Globus pallidus (tissue), 1 donor: ENCODE results near the gene TDRD7.
"Not testable (repeated sequence)": the region's sequence is repeated elsewhere in the genome, so short reads cannot be mapped to it uniquely, and the experiment has no call there.

Source experiments
- DNase-seq: peaks from one replicate; pipeline ENCODE4 v3.0.0-alpha.2; 2015; ENCODE audit warnings: low spot score

Gene TDRD7

DNA sequence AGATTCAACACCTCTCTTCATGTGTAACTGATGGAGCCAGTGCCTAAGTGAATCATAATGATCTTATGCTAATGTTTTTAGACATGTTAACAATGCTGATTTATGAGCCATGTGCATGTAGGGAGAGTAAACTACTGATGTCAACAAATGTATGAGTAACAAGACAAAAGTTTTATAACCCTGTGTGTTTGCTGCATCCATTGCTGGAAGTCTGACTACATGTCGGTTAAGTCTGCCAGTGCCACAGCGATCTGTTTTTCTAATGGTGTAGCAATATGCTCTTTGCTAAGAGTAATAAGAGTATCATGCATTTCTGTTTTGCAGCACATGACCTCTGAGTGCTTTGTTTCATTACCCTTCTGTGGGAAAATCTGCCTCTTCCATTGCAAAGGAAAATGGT is 63.2 kb downstream of the TDRD7 start:
- DNase-seq: no peak

DNA sequence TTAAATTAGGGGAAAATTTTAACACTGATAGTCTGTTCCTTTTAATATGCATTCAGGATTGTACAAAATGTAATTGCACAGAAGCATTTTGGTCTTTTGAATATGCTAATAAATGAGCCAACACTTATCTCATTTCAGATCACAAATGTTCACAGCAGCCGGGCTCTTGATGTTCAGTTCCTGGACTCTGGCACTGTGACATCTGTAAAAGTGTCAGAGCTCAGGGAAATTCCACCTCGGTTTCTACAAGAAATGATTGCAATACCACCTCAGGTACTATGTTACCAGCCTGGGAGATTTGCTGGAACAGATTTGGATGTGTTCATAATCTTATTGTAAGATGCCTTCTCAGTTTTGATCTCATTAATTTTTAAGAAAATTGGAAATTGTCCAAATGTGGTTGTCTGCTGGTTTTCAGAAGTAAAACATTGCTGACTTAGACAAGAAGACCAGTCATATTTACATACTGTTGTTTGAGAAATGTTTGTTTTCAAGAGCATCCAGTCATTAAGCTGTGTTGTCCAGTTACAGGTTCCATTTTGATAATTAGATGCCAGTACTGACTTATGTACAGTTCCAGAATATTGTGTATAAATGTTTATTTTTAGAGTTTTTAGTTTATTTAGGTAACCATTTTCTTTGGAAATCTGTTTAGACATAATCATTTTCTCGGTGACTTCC is 66.5 kb downstream of the TDRD7 start:
- DNase-seq: no peak

DNA sequence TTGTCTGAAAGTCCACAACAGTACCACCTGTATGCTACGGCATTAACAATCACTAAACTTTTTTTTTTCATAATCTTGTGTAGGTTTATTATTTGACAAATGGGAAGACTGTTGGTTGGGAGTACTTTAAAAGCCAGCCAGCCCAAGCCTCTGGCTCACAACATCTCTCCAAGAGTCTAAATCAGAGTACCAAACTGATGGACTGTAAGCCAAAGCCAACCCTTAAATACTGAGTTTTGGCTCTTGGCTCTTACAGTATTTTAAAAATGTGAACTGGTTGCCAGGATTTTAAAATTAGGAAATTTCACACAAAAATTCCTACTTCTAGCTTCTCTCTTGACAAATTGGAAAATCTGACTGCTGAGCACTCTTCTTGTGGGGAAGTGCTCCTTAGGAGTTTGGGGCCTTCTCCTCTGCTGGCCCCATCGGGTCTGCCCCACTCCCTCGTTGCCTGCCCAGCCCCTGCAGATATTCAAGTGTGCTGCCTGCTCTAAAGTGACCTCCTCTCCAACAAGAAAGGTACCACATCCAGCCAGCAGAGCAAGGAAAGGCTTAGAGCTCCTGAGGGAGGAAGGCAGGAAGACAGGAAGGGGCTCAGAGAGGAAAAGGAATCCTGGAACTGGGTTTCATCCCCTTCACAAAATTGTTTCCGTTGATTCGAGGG is 67.7 kb downstream of the TDRD7 start:
- no peak for DNase-seq

DNA sequence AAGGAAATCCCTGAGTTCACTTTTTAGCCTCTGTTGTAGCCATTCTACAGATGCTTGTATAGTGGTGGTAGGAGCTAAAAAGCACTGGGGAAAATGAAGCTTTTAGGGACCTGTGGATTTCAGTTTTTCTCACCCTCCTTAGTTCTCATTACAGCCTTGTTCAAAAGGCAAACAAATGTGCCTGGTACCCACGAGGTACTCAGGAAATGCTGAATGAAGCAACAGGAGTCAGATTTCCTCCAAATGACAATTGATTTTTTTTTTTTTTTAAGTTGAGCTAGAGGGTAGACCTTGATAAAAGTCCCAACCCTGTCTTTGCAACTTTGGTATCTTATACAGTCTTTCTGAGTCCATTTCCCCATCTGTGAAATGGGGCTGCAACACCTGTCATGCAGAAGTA is 68.3 kb downstream of the TDRD7 start:
- no peak for DNase-seq

DNA sequence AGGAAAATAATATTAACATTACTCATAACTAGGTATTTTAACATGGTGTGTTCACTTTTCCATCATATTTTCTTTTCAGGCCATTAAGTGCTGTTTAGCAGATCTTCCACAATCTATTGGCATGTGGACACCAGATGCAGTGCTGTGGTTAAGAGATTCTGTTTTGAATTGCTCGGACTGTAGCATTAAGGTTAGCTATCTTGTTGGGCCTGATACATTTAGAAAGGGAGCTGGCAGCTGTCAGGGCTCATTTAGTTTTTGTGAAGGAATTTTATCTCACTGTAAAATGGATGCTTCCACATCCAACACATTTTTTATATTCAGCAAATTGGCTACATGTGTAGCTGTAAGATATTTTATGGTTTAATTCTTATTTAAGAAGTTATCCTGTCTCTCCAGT is 68.9 kb downstream of the TDRD7 start:
- DNase-seq: no peak

DNA sequence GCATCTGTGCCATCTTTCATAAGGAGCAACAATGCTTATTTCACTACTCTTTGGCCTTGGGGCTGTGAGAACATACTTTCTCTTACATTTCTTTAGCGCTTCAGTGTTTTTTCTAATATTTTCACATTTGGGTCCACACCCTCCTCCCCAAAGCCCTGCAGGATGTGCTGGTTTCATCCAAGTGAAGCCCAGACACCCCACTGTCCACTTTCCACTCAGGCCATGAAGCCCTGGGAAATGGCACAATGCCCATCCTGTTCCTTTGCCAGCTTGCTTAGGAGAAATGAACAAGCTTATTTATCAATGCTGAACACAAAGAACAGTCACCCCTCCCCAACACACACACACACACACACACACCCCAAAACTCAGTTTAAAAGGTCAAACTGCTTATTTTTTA is 72.2 kb downstream of the TDRD7 start:
- peak; percentile 85 for DNase-seq

DNA sequence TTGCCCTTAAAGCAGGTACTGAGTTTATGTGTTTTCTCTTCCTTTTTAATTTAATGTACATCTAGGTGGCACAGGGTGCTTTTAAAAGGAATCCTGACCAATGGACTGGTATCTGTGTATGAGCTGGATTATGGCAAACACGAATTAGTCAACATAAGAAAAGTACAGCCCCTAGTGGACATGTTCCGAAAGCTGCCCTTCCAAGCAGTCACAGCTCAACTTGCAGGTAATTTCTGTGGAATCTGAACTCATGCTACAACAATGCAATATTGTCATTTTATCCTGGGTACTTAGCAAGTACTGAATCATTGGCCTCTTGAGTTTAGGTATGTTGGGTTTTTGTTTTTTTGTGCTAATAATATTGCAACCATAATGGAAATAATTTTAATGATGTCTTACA is 75.2 kb downstream of the TDRD7 start:
- DNase-seq: no peak

DNA sequence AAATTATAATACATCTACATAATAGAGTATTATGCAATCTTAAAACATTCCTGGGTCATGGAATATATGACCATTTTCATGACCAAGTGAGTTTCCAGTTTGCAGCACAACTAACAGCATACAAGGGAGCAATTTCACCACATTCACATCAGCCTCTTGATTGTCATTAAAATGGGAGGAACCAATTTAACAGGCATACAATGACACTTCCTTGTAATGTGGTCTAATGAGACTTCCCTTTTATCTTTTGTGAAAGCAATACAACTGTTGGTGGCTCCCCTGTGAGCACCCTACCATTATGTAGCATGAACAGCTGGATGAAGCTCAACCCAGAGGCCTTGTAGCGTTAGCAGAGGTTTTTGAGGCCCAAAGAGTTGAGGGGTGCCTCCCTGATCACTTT is 76.0 kb downstream of the TDRD7 start:
- no peak for DNase-seq

DNA sequence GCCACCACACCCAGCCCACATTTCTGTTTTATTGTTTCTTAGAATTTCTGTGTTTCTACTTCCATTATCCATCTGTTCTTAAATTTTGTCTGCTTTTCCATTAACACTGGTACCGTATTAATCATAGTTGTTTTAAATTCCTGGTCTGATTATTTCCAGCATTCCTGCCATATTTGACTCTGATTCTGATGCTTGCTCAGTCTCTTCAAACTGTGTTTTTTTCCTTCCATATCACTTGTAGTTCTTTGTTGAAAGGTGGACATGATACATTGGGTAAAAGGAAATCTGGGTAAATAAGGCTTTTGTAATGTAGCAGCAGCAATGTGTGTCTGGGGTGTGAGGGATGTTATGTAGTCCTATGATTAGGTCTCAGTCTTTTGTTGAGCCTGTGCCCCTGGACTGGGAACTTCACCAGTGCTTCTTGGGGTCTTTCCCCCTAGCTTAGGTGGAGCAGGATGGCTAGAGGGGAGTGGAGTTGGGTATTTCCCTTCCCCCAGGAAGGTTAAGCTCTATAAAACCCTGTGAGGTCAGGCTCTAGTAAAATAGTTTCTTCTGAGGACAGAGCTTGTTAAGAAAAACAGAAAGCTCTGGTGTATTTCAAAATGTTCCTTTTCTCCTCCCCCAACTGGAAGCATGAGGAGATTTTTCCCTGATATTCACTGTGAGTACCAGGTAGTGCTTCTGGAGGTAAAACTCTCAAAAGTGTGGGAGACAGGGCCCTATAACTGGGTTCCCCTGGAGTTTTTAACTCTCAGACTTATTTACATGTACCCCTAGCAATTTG is 79.5 kb downstream of the TDRD7 start:
- no peak for DNase-seq

DNA sequence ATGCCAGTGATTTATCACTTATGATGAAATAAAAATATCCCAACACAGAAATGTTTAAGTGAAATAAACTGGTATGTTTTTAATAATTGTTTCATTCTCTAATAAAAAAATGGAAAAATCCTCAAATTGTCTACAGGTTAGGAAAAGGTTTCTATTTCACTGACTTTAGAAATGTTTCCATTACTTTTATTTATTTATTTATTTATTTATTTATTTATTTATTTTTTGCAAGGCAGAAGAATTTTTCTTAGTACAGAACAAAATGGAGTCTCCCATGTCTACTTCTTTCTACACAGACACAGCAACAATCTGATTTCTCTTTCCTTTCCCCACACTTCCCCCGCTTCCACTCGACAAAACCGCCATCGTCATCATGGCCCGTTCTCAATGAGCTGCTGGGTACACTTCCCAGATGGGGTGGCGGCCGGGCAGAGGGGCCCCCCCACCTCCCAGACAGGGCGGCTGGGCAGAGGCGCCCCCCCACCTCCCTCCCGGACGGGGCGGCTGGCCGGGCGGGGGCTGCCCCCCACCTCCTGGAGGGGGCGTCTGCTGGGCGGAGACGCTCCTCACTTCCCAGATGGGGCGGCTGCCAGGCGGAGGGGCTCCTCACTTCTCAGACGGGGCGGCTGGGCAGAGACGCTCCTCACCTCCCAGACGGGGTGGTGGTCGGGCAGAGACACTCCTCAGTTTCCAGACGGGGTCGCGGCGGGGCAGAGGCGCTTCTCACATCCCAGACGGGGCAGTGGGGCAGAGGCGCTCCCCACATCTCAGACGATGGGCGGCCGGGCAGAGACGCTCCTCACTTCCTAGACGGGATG is 85.9 kb downstream of the TDRD7 start:
- not testable (repeated sequence) for DNase-seq

DNA sequence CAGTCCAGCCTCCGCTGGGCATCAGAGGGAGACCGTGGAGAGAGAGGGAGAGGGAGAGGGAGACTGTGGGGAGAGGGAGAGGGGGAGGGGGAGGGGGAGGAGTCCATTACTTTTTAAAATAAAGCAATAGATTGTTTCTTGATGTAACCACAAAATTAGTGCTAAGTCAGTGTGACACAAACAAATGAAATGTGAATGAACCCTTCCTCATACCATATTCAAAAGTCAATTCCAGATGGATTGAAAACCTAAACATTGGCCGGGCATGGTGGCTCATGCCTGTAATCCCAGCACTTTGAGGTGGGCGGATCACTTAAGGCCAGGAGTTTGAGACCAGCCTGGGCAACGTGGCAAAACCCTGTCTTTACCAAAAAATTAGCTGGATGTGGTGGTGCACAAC is 87.0 kb downstream of the TDRD7 start:
- DNase-seq: not testable (repeated sequence)

DNA sequence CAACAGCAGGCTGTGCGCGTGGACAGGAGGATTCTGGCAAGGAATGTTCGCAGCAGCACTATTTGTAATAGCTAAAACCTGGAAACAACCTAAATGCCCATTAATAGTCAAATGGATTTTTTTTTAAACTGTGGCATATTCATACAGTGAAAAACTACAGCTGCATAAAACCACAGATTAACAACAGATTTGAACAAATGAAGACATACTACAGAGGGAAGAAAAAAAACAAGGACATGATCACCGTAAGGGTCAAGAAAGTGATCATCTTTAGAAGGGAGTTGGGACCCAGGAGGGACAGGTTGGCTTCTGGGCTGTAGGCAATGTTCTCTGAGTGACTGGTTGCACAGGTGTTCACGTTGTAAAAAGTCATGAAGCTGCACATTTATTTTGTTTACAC is 88.4 kb downstream of the TDRD7 start:
- DNase-seq: no peak

DNA sequence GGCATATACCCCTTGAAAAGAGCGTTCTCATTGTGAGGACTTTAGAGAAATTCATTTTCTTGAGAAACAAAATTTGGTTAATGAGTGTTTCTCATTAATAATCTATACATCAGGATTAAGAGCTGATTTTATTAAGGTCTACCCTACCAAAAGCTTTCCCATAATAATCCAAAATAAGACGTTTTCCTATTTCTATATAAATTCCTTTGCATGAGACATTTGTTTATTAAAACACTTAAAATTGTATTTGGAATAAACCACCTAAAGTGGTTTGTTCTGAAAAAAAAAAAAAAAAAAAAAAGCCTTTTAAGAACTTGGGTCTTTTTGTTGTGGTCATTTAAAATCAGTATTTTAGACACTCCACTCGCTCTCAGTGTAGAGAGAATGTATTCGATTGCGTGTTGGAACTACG is 88.9 kb downstream of the TDRD7 start:
- DNase-seq: no peak

DNA sequence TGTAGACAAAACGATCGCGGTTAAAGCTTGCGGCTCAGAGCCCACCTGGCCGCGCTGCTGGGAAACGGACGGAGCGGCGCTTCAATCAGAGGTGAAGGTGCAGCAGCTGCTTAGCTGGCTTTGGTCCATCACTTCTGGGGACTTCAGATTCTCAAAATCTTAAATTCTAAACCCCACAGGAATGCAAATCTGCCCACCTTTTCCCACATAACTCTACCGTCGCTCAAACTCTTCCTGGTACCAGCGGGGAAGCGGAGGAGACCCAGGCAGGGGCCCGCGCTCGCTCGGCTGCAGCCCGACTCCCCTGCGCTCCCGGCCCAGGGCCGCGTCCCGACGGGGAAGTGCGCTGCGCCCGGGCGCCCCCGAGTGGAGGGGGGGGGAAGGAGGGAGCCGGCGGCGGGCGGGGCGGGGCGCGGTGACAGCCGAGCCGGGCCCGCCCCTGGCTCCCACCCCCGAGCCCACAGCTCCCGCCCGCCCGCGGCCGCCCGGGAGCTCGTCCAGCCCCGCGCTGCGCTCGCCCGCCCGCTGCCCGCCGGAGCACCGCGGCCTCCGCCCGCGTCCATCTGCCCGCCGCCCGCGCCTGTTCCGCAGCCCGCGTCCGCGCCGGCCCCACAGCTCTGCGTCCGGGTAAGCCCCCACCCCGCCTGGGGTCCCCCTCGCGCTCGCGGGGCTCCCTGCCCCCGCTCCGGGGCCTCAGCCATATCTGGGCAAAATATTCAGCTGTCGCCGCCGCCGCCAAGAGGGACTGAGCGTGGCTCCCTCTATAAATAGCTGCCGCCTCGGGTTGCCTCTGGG is 89.5 kb downstream of the TDRD7 start, which contains the start of gene TMOD1:
Gene TMOD1, plus strand, starts transcription at position 490 of the 795 bp plus-strand sequence. CDS start 22,523 bp downstream, outside the sequence.
- DNase-seq: peak; percentile 81

DNA sequence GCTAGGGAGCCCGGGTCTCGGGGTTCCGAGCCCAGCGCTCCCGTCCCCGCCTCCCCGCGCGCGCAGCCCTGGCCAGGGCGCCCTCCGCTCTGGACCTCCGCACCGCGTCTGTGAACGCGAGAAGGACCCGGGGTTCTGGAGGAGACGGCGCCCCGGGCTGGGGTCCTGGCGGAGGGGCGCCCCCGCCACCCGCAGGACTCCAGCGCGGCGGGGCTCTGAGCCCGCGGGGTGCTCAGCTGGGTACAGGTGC is 90.0 kb downstream of the TDRD7 start:
- no peak for DNase-seq

DNA sequence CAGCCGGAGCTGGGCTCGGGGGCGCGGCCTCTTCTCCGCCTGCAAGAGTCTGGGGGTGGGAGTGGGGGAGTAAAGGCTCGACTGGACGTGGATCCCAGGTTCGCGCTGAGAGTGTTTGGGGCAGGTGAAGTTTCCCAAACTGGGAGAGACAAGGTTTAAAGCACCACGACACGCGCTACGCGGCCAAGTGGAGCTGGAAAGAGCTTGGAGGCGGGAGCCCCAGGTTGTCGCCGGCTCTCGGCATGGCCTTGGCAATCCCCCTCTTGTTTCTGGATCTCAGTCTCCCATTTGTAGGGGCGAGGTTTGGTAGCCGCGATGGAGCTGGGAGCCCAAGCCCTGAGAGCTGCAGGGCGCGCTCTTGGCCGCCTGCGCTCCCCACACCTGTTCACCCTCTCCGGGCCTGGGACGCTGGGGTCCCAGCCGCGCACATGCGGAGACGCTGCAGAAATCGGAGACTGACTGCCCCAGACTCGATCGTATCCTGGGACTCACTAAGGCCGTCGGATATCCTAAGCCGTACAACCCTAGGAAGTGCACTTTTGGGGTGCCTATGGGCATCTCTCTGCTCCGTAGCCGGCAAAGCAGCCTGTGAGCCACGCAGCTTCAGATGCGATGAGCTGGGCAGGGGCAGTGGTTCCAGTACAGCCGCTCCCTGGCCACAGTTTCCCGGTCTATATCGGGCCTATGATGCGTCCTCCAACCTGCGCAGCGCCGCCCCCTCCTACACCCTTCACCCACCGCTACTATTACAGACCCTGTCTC is 90.5 kb downstream of the TDRD7 start:
- DNase-seq: peak; percentile 21

DNA sequence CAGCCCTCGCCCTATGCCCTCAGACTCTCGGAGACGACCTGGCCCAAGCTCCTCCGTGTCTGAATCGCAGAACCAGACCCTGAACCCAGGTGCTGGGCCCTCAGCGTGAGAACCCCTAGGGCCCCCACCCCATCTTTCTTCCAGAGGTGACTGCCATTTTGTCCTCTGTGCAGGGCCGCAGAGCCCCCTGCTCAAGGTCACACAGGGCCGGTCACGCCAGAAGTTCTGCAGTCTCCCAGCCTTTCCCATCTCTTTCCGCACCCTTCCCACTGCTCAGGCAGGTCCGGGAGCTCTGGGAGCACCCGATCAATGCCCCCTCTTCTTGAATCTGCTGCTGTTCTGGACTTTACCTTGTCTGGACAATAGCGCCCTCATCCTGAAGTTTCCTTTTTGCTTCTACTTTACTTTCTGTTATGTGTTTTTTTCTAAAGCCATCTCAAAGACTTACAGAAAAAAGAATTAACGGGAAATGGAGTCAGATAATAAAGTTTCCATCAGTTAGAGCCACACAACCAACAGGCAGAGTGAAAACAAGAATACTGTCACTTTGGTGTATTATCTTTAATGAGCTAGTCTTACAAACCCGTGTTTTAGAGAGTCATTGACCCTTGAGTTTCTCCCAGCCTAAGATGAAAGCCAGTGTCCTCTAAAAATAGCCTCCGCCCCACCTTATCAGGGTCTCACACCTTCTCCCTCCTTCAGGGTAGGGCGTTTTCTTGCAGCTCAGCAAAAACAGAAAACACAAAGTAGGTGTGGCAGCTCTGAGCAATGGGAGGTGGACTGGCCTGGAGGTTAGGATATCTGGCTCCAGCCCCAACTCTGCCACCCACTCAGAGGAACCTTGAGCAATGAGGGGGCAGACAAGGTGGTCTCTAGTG is 91.3 kb downstream of the TDRD7 start:
- no peak for DNase-seq

DNA sequence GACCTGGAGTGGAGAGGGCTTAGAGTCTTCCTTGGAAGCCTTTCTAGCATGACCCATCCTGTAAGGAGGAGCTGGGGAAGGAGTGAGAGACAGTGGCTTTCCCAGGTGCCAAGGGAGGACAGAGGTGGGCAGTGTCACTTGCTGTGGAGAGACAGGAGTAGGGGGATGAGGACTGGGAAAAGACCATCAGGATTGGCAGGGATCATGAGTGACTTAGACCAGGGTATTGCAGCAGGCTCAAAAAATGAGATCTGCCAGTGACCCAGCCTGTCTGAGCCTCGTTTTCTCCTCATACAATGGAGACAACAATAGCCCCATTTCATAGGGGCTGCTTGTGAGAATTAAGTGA is 91.9 kb downstream of the TDRD7 start:
- no peak for DNase-seq

DNA sequence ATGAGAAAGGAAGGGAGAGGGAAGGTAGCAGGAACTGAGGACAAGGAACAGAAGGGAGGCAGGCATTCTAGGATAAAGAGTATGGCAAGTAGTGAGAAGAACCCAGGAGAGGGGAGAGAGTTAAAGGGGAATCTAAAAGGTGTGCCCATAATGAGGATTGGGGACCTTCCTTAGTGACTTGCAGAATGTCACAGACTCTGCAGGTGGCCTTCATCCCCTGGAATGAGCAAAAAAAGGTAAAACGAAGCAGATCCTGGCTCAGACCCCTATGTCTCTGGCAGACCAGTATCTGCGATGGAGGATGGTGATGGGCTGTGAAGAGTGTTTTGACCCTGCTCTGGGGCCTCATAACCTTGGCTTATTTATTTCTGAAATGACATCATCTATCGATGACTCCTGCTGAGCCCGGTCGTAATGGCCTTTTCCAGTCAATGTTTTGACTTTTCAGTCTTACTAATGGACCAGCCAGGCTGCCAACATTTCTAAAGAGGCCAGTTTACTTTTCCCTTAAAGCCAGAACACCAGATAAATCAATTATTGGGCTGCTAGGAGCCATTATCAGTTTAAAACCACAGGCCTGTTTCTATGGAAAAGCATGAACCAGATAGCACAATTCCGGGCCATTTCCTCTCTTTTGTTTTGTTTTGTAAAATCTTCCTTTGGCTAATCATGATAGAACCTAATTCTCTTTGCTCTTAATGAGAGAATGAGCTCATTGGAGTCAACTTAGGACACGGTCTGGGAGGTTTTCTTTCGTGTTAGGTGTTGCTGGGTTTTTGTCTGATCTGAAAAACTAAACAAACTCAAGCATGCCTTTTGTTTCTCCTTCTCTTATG is 92.7 kb downstream of the TDRD7 start:
- no peak for DNase-seq
